HFFc6 (cell line): ENCODE measurements around the gene YRDC. TPM values are rescaled to one million over a fixed set of nuclear protein-coding genes. Genes with fewer than 3 reads are reported as not detected.

Experiments
- DNase-seq: peaks from one replicate; pipeline ENCODE4 v3.0.0-alpha.2; 2018
- H3K27ac Mint-ChIP-seq: 2 replicates; pipeline ENCODE4 v1.8.0; 2020; ENCODE audit warnings: mild to moderate bottlenecking, mixed read lengths
- H3K27me3 Mint-ChIP-seq: 2 replicates; pipeline ENCODE4 v1.8.0; 2021; ENCODE audit warnings: mild to moderate bottlenecking, moderate library complexity, mixed read lengths; ENCODE audit not compliant: insufficient read depth
- H3K36me3 Mint-ChIP-seq: 2 replicates; pipeline ENCODE4 v1.8.0; 2021; ENCODE audit warnings: low read depth, mixed read lengths
- H3K4me1 Mint-ChIP-seq: 2 replicates; pipeline ENCODE4 v1.8.0; 2020; ENCODE audit warnings: low read depth, mixed read lengths
- H3K4me3 Mint-ChIP-seq: 2 replicates; pipeline ENCODE4 v1.8.0; 2020; ENCODE audit warnings: mild to moderate bottlenecking, moderate library complexity, mixed read lengths
- H3K9me3 Mint-ChIP-seq: 2 replicates; pipeline ENCODE4 v1.8.0; 2020; ENCODE audit warnings: mild to moderate bottlenecking, mixed read lengths
- total RNA-seq, 6 experiments: library from RNA; stranded (reverse); fragmentation: NEBNext Ultra II Directional; extraction: Animal tissue kit (Norgen Biotek cat#: 25700); gene quantifications; 2 replicates in 1 of 6; 3 replicates in 5 of 6; pipeline ENCODE4 v1.2.3, GENCODE V29; 2021
- TF ChIP-seq, protein P1 (sequence below): fragments of 200-600 bp; sonication (generic); IDR thresholded peaks from 2 replicates; pipeline ENCODE4 v1.5.0; 2021; ENCODE audit warnings: antibody characterized with exemption, mild to moderate bottlenecking

The YRDC gene
- total RNA-seq, 6 experiments from 2014 or later = 17.5 to 22.7 (median 20.4) TPM

DNA sequence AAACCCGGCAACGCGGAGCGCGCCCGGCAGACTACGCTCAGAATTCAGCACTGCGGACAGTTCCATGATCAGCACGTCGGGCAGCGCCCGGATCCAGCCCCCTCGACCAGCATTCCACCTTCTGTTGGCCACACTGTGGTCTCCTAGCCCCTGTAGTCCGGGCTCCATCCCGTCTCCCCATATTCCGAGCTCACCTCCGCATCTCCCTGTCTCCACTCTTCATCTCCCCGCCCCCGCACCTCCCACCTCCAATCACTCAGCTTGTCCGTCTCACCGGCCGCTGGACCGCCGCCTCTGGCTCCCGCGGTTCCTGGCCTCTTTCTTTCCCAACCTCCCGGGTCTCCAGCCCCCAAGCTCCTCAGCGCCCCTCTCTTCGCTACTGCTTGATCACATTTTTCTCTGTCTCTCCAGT, 43.6 kb downstream of the YRDC start:
- no peak for DNase-seq
- peaks cover 32% of the 10 kb centered on the region for H3K27me3 Mint-ChIP-seq
- H3K36me3 Mint-ChIP-seq = no peaks in the 10 kb centered on the region
- TF ChIP-seq, protein P1, sequence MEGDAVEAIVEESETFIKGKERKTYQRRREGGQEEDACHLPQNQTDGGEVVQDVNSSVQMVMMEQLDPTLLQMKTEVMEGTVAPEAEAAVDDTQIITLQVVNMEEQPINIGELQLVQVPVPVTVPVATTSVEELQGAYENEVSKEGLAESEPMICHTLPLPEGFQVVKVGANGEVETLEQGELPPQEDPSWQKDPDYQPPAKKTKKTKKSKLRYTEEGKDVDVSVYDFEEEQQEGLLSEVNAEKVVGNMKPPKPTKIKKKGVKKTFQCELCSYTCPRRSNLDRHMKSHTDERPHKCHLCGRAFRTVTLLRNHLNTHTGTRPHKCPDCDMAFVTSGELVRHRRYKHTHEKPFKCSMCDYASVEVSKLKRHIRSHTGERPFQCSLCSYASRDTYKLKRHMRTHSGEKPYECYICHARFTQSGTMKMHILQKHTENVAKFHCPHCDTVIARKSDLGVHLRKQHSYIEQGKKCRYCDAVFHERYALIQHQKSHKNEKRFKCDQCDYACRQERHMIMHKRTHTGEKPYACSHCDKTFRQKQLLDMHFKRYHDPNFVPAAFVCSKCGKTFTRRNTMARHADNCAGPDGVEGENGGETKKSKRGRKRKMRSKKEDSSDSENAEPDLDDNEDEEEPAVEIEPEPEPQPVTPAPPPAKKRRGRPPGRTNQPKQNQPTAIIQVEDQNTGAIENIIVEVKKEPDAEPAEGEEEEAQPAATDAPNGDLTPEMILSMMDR = no peak
- 0 out of 2 replicates have a peak, but pooled peaks cover 5% of the 10 kb centered on the region for H3K4me1 Mint-ChIP-seq
- no peak overlapping the region for H3K4me3 Mint-ChIP-seq
- no peaks in the 10 kb centered on the region for H3K9me3 Mint-ChIP-seq
- no peak overlapping the region for H3K27ac Mint-ChIP-seq

DNA sequence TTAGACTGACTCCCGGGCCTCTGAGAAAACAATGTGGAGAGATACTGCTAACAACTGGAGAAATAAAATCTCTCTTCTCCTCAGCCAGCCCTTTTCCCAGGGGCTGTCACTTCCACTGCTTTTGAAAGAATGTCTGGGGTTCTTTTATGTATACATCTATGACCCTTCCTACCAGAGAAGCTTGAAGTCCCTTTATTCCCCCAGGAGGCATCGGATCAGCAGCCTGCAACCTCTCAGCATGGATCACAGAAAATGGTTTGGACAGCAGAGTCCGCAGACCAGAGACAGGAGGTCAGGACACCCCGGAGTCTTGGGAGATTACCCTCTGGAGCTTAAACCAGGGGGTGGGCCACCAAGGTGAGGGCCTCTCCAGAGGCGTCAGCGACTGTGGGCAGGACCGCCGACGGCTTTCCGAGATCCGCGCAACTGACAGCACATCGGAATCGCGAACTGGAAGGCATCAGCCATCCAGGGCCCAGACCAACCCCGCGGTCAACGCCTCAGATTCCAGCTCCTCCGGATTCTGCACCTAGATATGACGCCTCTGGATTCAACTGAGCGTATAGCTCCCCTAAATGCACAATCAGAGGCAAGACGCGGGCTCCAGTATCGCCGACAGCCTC, 44.1 kb downstream of the YRDC start:
- Mint-ChIP-seq H3K27me3 (peaks cover 30% of the 10 kb centered on the region), H3K9me3 (no peaks in the 10 kb centered on the region), H3K36me3 (no peaks in the 10 kb centered on the region), H3K4me1 (0 out of 2 replicates have a peak, but pooled peaks cover 5% of the 10 kb centered on the region), H3K27ac (no peak overlapping the region), H3K4me3 (no peak overlapping the region)
- TF ChIP-seq, protein P1 = no peak
- no peak for DNase-seq

DNA sequence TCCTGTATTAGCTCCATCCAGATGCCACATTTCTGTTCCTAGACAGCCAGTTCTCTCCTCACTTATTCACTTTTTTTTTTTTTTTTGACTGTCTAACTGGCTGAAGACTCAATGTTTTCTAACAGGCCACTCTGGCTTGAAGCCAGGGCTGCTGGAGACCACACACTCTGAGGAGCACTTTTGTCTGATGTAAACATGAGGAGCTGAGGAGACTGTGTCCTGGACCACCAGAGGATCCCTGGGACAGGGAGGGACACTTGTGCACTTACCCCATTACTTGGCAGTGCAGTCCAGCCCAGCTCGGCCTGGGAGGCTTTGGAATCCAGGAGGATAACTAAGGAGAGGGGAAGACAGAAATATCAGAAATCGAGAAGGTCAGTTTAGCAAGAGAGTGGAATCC, 45.5 kb downstream of the YRDC start:
- no peaks in the 10 kb centered on the region for H3K36me3 Mint-ChIP-seq

DNA sequence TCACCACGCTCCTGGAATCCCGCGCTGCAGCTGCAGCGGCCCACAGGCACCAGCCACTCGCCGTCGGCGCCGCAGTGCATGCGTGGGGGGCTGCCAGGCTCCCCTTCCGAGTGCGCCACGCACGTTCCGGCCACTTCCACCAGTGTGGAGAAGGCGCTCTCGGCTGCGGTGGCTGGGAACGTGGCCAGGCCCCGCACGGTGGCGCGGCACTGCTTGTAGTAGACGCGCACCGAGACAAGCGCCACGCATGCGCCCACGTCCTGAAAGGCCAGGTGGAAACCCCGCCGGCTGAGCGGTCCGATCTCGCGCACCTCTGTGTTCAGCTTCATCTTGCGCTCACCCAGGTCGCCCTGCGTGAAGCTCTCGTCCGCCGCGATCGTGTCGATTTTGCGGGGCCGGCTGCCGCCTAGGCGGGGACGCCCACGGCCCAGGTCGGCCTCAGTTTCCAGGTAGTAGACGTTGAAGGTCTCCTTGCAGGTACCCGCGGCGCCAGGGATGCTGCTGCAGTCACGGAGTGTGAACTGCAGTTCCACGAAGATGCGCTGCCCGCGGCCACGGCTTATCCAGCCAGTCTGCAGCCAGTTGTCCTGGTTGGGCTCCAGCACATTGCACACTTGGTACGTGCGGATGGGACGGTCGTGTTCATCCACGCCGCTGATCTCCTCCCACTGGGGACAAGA, 46.5 kb downstream of the YRDC start:
- Mint-ChIP-seq H3K27me3 (peaks cover 23% of the 10 kb centered on the region), H3K4me1 (0 out of 2 replicates have a peak, but pooled peaks cover 5% of the 10 kb centered on the region), H3K27ac (no peak overlapping the region), H3K36me3 (no peaks in the 10 kb centered on the region), H3K4me3 (no peak overlapping the region), H3K9me3 (no peaks in the 10 kb centered on the region)
- TF ChIP-seq, protein P1 = no peak
- DNase-seq = no peak

More for the DNA sequence above, 45.5 kb downstream of the YRDC start:
- no peak for DNase-seq
- TF ChIP-seq, protein P1 = no peak
- no peak overlapping the region for H3K4me3 Mint-ChIP-seq
- H3K27ac Mint-ChIP-seq = no peak overlapping the region
- H3K27me3 Mint-ChIP-seq = peaks cover 25% of the 10 kb centered on the region
- 0 out of 2 replicates have a peak, but pooled peaks cover 5% of the 10 kb centered on the region for H3K4me1 Mint-ChIP-seq
- H3K9me3 Mint-ChIP-seq = no peaks in the 10 kb centered on the region

DNA sequence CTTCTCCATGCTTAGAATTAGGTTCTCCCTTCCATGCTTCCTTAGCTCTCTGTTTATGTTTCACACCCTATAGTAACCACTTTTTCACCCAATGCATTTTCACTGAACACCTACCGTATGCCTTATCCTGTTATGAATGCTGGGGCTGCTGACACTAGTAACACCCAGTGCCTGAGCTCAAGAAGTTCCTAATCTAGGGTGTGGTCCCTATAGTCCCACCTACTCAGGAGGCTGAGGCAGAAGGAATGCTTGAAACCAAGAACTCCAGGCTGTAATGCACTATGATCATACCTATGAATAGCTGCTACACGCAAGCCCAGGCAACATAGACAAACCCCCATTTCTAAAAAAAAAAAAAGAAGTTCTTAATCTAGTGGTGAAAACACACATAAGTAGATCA, 48.6 kb downstream of the YRDC start:
- Mint-ChIP-seq H3K27me3 (peaks cover 24% of the 10 kb centered on the region), H3K4me3 (no peak overlapping the region), H3K4me1 (no peaks in the 10 kb centered on the region), H3K27ac (no peak overlapping the region), H3K9me3 (no peaks in the 10 kb centered on the region), H3K36me3 (no peaks in the 10 kb centered on the region)
- no peak for DNase-seq
- TF ChIP-seq, protein P1 = no peak
